Measurements from ENCODE around the gene RD3L.
A peak's percentile ranks its signal among the peaks of the same experiment; 100 is the strongest.

The RD3L gene

GRCh38 chr14:103920981-103921854 is 21.1 kb downstream of the RD3L start:
- H3K4me3 ChIP-seq (ENCODE audit: control insufficient read depth, low read depth, low read length), result peak overlapping the region; percentile 98
- DNase-seq (ENCODE audit: low read depth), result peak; percentile 89
- peak; percentile 60 for TF ChIP-seq CTCF (conservative IDR thresholded peaks at IDR 0.05; ENCODE audit: control insufficient read depth, insufficient read depth, low read depth, low read length)

GRCh38 chr14:103916636-103917262 is 25.6 kb downstream of the RD3L start:
- no peak for TF ChIP-seq CTCF (conservative IDR thresholded peaks at IDR 0.05; ENCODE audit: control insufficient read depth, insufficient read depth, low read depth, low read length)
- peak; percentile 93 for DNase-seq (ENCODE audit: low read depth)
- peak overlapping the region; percentile 15 for H3K4me3 ChIP-seq (ENCODE audit: control insufficient read depth, low read depth, low read length)

- TF ChIP-seq CTCF (conservative IDR thresholded peaks at IDR 0.05; ENCODE audit: control insufficient read depth, insufficient read depth, low read depth, low read length), result no peak
- no peak for DNase-seq (ENCODE audit: low read depth)
- H3K4me3 ChIP-seq (ENCODE audit: control insufficient read depth, low read depth, low read length), result no peak overlapping the region
These were observed 26.7 kb downstream of the RD3L start for GRCh38 chr14:103915616-103916015.

GRCh38 chr14:103910984-103911383 is 31.3 kb downstream of the RD3L start:
- no peak overlapping the region for H3K4me3 ChIP-seq (ENCODE audit: control insufficient read depth, low read depth, low read length)
- DNase-seq (ENCODE audit: low read depth), result no peak
- no peak for TF ChIP-seq CTCF (conservative IDR thresholded peaks at IDR 0.05; ENCODE audit: control insufficient read depth, insufficient read depth, low read depth, low read length)

GRCh38 chr14:103910262-103910935 is 31.9 kb downstream of the RD3L start:
- peak; percentile 67 for TF ChIP-seq CTCF (conservative IDR thresholded peaks at IDR 0.05; ENCODE audit: control insufficient read depth, insufficient read depth, low read depth, low read length)
- no peak overlapping the region for H3K4me3 ChIP-seq (ENCODE audit: control insufficient read depth, low read depth, low read length)
- DNase-seq (ENCODE audit: low read depth), result peak; percentile 69

GRCh38 chr14:103909531-103910261 is 32.6 kb downstream of the RD3L start:
- DNase-seq (ENCODE audit: low read depth), result no peak

More at GRCh38 chr14:103909531-103910261, 32.6 kb downstream of the RD3L start:
- no peak for TF ChIP-seq CTCF (conservative IDR thresholded peaks at IDR 0.05; ENCODE audit: control insufficient read depth, insufficient read depth, low read depth, low read length)
- H3K4me3 ChIP-seq (ENCODE audit: control insufficient read depth, low read depth, low read length), result no peak overlapping the region
